ENCODE measurements around the gene RPS14. TPM values are rescaled to one million over a fixed set of nuclear protein-coding genes. Genes with fewer than 3 reads are reported as not detected.
A peak's percentile ranks its signal among the peaks of the same experiment; 100 is the strongest.

Gene RPS14
- total and polyA plus RNA-seq, 9 of the 15 experiments (the other 6 are each of a cell fraction or from before 2014, with no cell fraction given) = 1,824 to 5,983 (median 3,017) TPM

- TF ChIP-seq CXXC5 (CRISPR knock-in tag; IDR thresholded peaks at IDR 0.05) (peak; percentile 80), KAT8 (IDR thresholded peaks at IDR 0.05; ENCODE audit: low read depth) (peak; percentile 80; the same call in 1 of the 2 replicates), HOXB6 (CRISPR knock-in tag; IDR thresholded peaks at IDR 0.05; ENCODE audit: borderline replicate concordance) (no peak), CCNT2 (IDR thresholded peaks at IDR 0.05; ENCODE audit: borderline replicate concordance, extremely low read depth, insufficient read length, low read depth, low read length) (peak; percentile 31), POLR2G (IDR thresholded peaks at IDR 0.05; ENCODE audit: low read depth, low read length) (peak; percentile 100), NKRF (IDR thresholded peaks at IDR 0.05; ENCODE audit: borderline replicate concordance) (peak; percentile 80; the same call in 1 of the 2 replicates), GABPA (tag; conservative IDR thresholded peaks at IDR 0.05; ENCODE audit: low read depth) (peak; percentile 99), ATF7 (IDR thresholded peaks at IDR 0.05) (peak; percentile 92), ZNF239 (CRISPR knock-in tag; IDR thresholded peaks at IDR 0.05) (no peak), FOXJ2 (tag; IDR thresholded peaks at IDR 0.05) (peak; percentile 86), MYC (IDR thresholded peaks at IDR 0.05; ENCODE audit: low read depth, low read length) (peak; percentile 97), MYC (CRISPR knock-in tag; IDR thresholded peaks at IDR 0.05; ENCODE audit: borderline replicate concordance, low read depth) (peak; percentile 92; the same call in 1 of the 2 replicates), ARID3A (IDR thresholded peaks at IDR 0.05; ENCODE audit: borderline replicate concordance, low read depth, low read length) (0 out of 2 replicates have a peak, but pooled peaks have one; percentile 52), C11orf30 (IDR thresholded peaks at IDR 0.05; ENCODE audit: low read depth) (peak; percentile 96), KLF16 (IDR thresholded peaks at IDR 0.05) (peak; percentile 55), PYGO2 (tag; IDR thresholded peaks at IDR 0.05) (peak; percentile 63; the same call in 1 of the 2 replicates), SMARCE1 (IDR thresholded peaks at IDR 0.05) (peak; percentile 27; the same call in 1 of the 2 replicates)
- TF ChIP-seq, protein P1, sequence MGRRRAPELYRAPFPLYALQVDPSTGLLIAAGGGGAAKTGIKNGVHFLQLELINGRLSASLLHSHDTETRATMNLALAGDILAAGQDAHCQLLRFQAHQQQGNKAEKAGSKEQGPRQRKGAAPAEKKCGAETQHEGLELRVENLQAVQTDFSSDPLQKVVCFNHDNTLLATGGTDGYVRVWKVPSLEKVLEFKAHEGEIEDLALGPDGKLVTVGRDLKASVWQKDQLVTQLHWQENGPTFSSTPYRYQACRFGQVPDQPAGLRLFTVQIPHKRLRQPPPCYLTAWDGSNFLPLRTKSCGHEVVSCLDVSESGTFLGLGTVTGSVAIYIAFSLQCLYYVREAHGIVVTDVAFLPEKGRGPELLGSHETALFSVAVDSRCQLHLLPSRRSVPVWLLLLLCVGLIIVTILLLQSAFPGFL (CRISPR knock-in tag; IDR thresholded peaks at IDR 0.05) = peak; percentile 83; the same call in 1 of the 2 replicates
- TF ChIP-seq, protein P2, sequence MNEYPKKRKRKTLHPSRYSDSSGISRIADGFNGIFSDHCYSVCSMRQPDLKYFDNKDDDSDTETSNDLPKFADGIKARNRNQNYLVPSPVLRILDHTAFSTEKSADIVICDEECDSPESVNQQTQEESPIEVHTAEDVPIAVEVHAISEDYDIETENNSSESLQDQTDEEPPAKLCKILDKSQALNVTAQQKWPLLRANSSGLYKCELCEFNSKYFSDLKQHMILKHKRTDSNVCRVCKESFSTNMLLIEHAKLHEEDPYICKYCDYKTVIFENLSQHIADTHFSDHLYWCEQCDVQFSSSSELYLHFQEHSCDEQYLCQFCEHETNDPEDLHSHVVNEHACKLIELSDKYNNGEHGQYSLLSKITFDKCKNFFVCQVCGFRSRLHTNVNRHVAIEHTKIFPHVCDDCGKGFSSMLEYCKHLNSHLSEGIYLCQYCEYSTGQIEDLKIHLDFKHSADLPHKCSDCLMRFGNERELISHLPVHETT (CRISPR knock-in tag; conservative IDR thresholded peaks at IDR 0.05 in 1 of 2, IDR thresholded peaks at IDR 0.05 in 1 of 2) = peak in 1 of 2 experiments; percentile 93; a peak in 2 of 4 replicates
Measured at GRCh38 chr5:150449517-150450339, at the start of gene RPS14 (continued).
